ENCODE results near the gene NPAS4. TPM values are rescaled to one million over a fixed set of nuclear protein-coding genes. Genes with fewer than 3 reads are reported as not detected.

NPAS4 gene
- total RNA-seq, 1 experiment from 2014 or later, result 0.79 TPM

DNA sequence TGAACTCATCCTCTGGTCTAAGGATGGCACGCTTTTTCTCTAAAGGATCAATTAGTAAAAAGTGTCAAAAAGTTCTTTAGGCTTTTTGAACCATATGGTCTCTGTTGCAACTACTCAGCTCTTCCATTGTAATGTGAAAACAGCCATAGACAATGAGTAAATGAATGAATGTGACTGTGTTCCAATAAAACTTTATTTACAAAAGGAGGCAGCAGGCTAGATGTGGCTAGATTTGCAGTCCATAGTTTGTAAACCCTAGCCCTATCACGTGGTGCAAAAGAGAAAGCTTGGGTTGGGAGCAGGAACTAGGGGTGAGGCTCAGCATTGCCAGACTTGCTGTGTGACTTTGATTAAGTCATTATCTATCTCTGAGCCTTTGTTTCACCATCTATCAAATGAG lies 5.4 kb upstream of the NPAS4 start:
- no peak overlapping the region for H3K27ac Mint-ChIP-seq
- no peaks in the 10 kb centered on the region for H3K36me3 Mint-ChIP-seq
- no peak overlapping the region for H3K4me3 Mint-ChIP-seq
- ATAC-seq (no peak), DNase-seq (ENCODE audit: low spot score) (no peak)
- H3K27me3 Mint-ChIP-seq (ENCODE audit: low read depth), result peaks cover 33% of the 10 kb centered on the region
- H3K4me1 Mint-ChIP-seq, result peaks cover 51% of the 10 kb centered on the region
- no peaks in the 10 kb centered on the region for H3K9me3 Mint-ChIP-seq
- CTCF ChIA-PET, result interaction anchor here (1.8 to 2.1 kb wide), 4 partner anchors 27 to 263 kb away, joined by 8 to 11 read pairs (median 10); partner anchors contain the start of gene RBM4B
- POLR2A ChIA-PET, result interaction anchor here (1.4 to 1.8 kb wide), 2 partner anchors 65 to 262 kb away, joined by 5 read pairs; partner anchors contain the start of genes DPP3 and RBM4B
- TF ChIP-seq, protein P1, sequence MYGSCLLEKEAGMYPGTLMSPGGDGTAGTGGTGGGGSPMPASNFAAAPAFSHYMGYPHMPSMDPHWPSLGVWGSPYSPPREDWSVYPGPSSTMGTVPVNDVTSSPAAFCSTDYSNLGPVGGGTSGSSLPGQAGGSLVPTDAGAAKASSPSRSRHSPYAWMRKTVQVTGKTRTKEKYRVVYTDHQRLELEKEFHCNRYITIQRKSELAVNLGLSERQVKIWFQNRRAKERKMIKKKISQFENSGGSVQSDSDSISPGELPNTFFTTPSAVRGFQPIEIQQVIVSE (CRISPR knock-in tag; IDR thresholded peaks at IDR 0.05; ENCODE audit: borderline replicate concordance), result no peak
- TF ChIP-seq ATF3 (CRISPR knock-in tag; conservative IDR thresholded peaks at IDR 0.05), result no peak
- no peak for TF ChIP-seq IRF2 (CRISPR knock-in tag; IDR thresholded peaks at IDR 0.05; ENCODE audit: borderline replicate concordance, low read depth)
- no peak for TF ChIP-seq USF1 (CRISPR knock-in tag; IDR thresholded peaks at IDR 0.05)
- TF ChIP-seq TP53 (CRISPR knock-in tag; IDR thresholded peaks at IDR 0.05), result no peak
- TF ChIP-seq ETV6 (CRISPR knock-in tag; IDR thresholded peaks at IDR 0.05), result no peak
- no peak for TF ChIP-seq CREM (CRISPR knock-in tag; IDR thresholded peaks at IDR 0.05)
- TF ChIP-seq JAZF1 (CRISPR knock-in tag; IDR thresholded peaks at IDR 0.05), result no peak
- TF ChIP-seq, protein P2, sequence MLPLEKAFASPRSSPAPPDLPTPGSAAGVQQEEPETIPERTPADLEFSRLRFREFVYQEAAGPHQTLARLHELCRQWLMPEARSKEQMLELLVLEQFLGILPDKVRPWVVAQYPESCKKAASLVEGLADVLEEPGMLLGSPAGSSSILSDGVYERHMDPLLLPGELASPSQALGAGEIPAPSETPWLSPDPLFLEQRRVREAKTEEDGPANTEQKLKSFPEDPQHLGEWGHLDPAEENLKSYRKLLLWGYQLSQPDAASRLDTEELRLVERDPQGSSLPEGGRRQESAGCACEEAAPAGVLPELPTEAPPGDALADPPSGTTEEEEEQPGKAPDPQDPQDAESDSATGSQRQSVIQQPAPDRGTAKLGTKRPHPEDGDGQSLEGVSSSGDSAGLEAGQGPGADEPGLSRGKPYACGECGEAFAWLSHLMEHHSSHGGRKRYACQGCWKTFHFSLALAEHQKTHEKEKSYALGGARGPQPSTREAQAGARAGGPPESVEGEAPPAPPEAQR (CRISPR knock-in tag; IDR thresholded peaks at IDR 0.05), result no peak
- no peak for TF ChIP-seq ZNF532 (CRISPR knock-in tag; IDR thresholded peaks at IDR 0.05; ENCODE audit: borderline replicate concordance)

DNA sequence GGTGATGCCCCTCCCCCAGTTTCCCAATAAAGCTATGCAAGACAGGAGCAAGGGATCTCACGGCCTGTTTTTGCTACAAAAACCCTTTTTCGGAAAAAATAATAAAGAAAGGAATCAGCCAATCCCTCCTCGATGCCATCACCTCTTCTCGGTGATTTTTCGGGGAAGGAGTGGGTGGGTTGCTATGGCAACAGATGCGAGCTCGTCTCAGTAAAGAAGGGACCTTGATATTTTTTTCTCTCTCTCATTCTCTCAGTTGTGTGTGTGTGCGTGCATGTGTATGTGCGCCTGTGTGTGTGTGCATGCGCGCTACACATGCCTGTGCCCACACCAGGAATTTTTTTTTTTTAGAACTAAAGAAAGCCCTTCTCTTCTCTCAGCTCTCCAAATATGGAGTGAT lies 3.8 kb upstream of the NPAS4 start:
- CTCF ChIA-PET, result interaction anchor here (0.8 to 3.0 kb wide), 7 partner anchors 8 to 262 kb away, joined by 3 to 31 read pairs (median 4); partner anchors contain the start of genes ACTN3 and ZDHHC24
- H3K27ac Mint-ChIP-seq, result no peak overlapping the region
- no peaks in the 10 kb centered on the region for H3K9me3 Mint-ChIP-seq
- ATAC-seq (no peak), DNase-seq (ENCODE audit: low spot score) (no peak)
- H3K36me3 Mint-ChIP-seq, result no peaks in the 10 kb centered on the region
- POLR2A ChIA-PET, result no interaction called here
- peaks cover 54% of the 10 kb centered on the region for H3K4me1 Mint-ChIP-seq
- peaks cover 44% of the 10 kb centered on the region for H3K27me3 Mint-ChIP-seq (ENCODE audit: low read depth)
- H3K4me3 Mint-ChIP-seq, result no peak overlapping the region
- TF ChIP-seq TEAD1 (CRISPR knock-in tag; IDR thresholded peaks at IDR 0.05) (no peak), ZNF425 (CRISPR knock-in tag; conservative IDR thresholded peaks at IDR 0.05) (no peak), ATF3 (CRISPR knock-in tag; conservative IDR thresholded peaks at IDR 0.05) (no peak), JUN (CRISPR knock-in tag; IDR thresholded peaks at IDR 0.05) (no peak), NFATC4 (CRISPR knock-in tag; IDR thresholded peaks at IDR 0.05) (no peak), ZNF219 (CRISPR knock-in tag; IDR thresholded peaks at IDR 0.05; ENCODE audit: borderline replicate concordance) (no peak), IRF1 (CRISPR knock-in tag; IDR thresholded peaks at IDR 0.05) (no peak), OVOL2 (CRISPR knock-in tag; IDR thresholded peaks at IDR 0.05; ENCODE audit: borderline replicate concordance) (no peak), NR1H2 (CRISPR knock-in tag; IDR thresholded peaks at IDR 0.05) (no peak), IRF2 (CRISPR knock-in tag; IDR thresholded peaks at IDR 0.05; ENCODE audit: borderline replicate concordance, low read depth) (no peak), ATF1 (CRISPR knock-in tag; IDR thresholded peaks at IDR 0.05) (no peak)
- TF ChIP-seq, protein P3, sequence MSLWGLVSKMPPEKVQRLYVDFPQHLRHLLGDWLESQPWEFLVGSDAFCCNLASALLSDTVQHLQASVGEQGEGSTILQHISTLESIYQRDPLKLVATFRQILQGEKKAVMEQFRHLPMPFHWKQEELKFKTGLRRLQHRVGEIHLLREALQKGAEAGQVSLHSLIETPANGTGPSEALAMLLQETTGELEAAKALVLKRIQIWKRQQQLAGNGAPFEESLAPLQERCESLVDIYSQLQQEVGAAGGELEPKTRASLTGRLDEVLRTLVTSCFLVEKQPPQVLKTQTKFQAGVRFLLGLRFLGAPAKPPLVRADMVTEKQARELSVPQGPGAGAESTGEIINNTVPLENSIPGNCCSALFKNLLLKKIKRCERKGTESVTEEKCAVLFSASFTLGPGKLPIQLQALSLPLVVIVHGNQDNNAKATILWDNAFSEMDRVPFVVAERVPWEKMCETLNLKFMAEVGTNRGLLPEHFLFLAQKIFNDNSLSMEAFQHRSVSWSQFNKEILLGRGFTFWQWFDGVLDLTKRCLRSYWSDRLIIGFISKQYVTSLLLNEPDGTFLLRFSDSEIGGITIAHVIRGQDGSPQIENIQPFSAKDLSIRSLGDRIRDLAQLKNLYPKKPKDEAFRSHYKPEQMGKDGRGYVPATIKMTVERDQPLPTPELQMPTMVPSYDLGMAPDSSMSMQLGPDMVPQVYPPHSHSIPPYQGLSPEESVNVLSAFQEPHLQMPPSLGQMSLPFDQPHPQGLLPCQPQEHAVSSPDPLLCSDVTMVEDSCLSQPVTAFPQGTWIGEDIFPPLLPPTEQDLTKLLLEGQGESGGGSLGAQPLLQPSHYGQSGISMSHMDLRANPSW (CRISPR knock-in tag; conservative IDR thresholded peaks at IDR 0.05; ENCODE audit: low read depth), result no peak
- TF ChIP-seq, protein P1 (CRISPR knock-in tag; IDR thresholded peaks at IDR 0.05; ENCODE audit: borderline replicate concordance), result no peak
